Spleen (tissue), 7 donors: Measurements from ENCODE around the gene COL21A1.

Experiments
- POLR2AphosphoS5 ChIP-seq, 3 donors: sonication (generic); formaldehyde crosslinking; IDR thresholded peaks; one replicate each; pipeline ENCODE4 v1.5.1; 2017; ENCODE audit warnings: antibody characterized with exemption in 3 of 3
- TF ChIP-seq, protein P1 (sequence below), 11 experiments: fragments of 200-600 bp in 7 of 11; fragments of 450-650 bp in 4 of 11; sonication (generic) in 4 of 11; IDR thresholded peaks in 8 of 11; conservative IDR thresholded peaks in 3 of 11; 1 replicate in 7 of 11; 2 replicates in 4 of 11; pipeline versions ENCODE4 v1.4.0 to v1.8.0; 2016 to 2021; ENCODE audit warnings: antibody characterized with exemption in 11 of 11, inconsistent platforms in 4 of 11, mild to moderate bottlenecking in 1 of 11
- donor health status: DM: no; HTN: no; CAD: no; lungs with moderate emphysema.
- donor health status: DM: no; HTN: no; CAD: no.
- donor health status: DM: no; HTN: no; CAD: no.

DNA sequence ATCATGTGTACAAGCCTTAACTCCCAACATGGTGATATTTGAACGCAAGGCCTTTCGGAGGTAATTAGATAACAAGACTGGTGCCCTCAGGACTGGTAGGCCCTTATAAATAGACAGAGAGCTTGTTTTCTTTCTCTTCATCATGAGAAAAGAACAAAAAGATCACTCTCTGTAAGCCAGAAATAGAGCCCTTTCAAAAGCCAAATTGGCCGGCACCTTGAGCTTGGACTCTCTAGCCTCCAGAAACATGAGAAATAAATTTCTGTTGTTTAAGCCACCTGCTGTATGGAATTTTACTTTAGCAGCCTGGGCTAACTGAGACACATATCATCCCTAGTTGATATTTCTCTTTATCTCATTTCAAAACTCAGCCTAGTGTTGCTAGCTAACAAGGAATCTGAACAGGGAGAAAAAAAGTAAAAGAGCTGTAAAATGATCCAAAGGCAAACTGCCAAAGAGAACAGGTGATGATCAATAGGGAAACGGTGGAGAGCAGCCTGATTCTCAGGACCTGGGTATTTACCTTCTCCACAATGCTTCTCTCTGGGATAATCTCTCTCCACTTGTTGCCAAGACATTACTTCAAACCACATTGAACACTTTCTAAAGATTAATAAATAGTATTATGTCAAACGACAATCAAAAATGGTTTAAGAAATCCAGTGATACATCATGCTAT is 6.1 kb downstream of the COL21A1 start:
- TF ChIP-seq, protein P1, sequence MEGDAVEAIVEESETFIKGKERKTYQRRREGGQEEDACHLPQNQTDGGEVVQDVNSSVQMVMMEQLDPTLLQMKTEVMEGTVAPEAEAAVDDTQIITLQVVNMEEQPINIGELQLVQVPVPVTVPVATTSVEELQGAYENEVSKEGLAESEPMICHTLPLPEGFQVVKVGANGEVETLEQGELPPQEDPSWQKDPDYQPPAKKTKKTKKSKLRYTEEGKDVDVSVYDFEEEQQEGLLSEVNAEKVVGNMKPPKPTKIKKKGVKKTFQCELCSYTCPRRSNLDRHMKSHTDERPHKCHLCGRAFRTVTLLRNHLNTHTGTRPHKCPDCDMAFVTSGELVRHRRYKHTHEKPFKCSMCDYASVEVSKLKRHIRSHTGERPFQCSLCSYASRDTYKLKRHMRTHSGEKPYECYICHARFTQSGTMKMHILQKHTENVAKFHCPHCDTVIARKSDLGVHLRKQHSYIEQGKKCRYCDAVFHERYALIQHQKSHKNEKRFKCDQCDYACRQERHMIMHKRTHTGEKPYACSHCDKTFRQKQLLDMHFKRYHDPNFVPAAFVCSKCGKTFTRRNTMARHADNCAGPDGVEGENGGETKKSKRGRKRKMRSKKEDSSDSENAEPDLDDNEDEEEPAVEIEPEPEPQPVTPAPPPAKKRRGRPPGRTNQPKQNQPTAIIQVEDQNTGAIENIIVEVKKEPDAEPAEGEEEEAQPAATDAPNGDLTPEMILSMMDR (IDR thresholded peaks at IDR 0.05 in 8 of 11, conservative IDR thresholded peaks at IDR 0.05 in 3 of 11) = no peak
- no peak for TF ChIP-seq POLR2AphosphoS5 (IDR thresholded peaks at IDR 0.05)
